ENCODE data around the gene ZFHX3.

DNA sequence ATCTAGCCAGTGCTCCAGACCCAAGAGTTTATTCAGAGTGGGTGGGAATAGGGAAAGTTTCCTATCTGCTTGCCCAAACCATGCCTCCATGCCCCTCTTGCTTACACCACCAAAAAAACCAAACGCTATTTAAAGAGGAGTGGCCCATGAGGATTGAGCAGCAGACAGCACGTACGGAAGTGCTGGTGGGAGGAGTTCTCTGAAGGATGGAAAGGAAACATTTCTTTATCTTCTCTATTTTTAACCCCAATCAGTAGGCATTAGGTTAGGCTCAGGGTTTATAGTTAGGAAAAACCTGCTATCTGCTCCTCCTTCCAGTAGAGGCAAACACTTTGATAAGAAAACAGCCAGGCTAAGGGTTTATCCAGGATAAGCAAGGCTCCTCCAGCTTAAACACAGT is 235.3 kb downstream of the ZFHX3 start:
- TF ChIP-seq, protein P1, sequence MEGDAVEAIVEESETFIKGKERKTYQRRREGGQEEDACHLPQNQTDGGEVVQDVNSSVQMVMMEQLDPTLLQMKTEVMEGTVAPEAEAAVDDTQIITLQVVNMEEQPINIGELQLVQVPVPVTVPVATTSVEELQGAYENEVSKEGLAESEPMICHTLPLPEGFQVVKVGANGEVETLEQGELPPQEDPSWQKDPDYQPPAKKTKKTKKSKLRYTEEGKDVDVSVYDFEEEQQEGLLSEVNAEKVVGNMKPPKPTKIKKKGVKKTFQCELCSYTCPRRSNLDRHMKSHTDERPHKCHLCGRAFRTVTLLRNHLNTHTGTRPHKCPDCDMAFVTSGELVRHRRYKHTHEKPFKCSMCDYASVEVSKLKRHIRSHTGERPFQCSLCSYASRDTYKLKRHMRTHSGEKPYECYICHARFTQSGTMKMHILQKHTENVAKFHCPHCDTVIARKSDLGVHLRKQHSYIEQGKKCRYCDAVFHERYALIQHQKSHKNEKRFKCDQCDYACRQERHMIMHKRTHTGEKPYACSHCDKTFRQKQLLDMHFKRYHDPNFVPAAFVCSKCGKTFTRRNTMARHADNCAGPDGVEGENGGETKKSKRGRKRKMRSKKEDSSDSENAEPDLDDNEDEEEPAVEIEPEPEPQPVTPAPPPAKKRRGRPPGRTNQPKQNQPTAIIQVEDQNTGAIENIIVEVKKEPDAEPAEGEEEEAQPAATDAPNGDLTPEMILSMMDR (optimal IDR thresholded peaks at IDR 0.05 in 1 of 3, IDR thresholded peaks at IDR 0.05 in 1 of 3, conservative IDR thresholded peaks at IDR 0.05 in 1 of 3; ENCODE audit: extremely low read depth in 1 of 3, insufficient read depth in 2 of 3, low read length in 3 of 3): no peak
- no peak for TF ChIP-seq EZH2 (IDR thresholded peaks at IDR 0.05; ENCODE audit: low read length)
